Stomach (tissue), 4 donors: ENCODE measurements around the gene DUOX2.

Experiments used
- EP300 ChIP-seq: sonication (generic); formaldehyde crosslinking; IDR thresholded peaks from one replicate; pipeline ENCODE4 v1.6.1; 2017; ENCODE audit warnings: antibody characterized with exemption
- TF ChIP-seq, protein P1 (sequence below), 7 experiments: fragments of 450-650 bp in 4 of 7; fragments of 200-600 bp in 3 of 7; sonication (generic) in 3 of 7; IDR thresholded peaks; one replicate each; pipeline ENCODE4 v1.5.1; 2016 to 2019; ENCODE audit warnings: antibody characterized with exemption in 7 of 7, control low read depth in 2 of 7, mild to moderate bottlenecking in 1 of 7

DNA sequence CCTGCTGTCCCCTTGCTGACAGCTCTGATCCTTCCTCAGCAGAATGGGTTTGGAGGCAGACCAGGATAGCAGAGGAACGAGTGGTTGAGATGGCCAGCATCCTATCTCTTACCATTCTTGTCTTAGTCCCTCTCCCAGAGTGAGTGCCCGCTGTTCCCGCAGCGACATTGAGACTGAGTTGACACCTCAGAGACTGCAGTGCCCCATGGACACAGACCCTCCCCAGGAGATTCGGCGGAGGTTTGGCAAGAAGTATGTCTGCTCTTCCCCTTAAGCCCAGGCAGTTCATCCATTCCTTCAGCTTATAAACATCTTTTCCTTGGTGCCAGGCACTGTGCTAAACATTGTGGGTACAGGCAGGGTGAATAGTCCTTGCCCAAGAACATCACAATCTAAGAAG, 37.0 kb upstream of the DUOX2 start:
- TF ChIP-seq, protein P1, sequence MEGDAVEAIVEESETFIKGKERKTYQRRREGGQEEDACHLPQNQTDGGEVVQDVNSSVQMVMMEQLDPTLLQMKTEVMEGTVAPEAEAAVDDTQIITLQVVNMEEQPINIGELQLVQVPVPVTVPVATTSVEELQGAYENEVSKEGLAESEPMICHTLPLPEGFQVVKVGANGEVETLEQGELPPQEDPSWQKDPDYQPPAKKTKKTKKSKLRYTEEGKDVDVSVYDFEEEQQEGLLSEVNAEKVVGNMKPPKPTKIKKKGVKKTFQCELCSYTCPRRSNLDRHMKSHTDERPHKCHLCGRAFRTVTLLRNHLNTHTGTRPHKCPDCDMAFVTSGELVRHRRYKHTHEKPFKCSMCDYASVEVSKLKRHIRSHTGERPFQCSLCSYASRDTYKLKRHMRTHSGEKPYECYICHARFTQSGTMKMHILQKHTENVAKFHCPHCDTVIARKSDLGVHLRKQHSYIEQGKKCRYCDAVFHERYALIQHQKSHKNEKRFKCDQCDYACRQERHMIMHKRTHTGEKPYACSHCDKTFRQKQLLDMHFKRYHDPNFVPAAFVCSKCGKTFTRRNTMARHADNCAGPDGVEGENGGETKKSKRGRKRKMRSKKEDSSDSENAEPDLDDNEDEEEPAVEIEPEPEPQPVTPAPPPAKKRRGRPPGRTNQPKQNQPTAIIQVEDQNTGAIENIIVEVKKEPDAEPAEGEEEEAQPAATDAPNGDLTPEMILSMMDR (IDR thresholded peaks at IDR 0.05), result no peak
- TF ChIP-seq EP300, result no peak
